ENCODE results near the gene RAB11A. TPM values are rescaled to one million over a fixed set of nuclear protein-coding genes. Genes with fewer than 3 reads are reported as not detected.
A peak's percentile ranks its signal among the peaks of the same experiment; 100 is the strongest.

Gene RAB11A
- total and polyA plus RNA-seq, 9 of the 15 experiments (the other 6 are each of a cell fraction or from before 2014, with no cell fraction given): 129 to 369 (median 245) TPM

GRCh38 chr15:65906396-65906795 is 37.1 kb downstream of the RAB11A start (continued):
- no peak for TF ChIP-seq MBD1 (CRISPR knock-in tag; IDR thresholded peaks at IDR 0.05)
- TF ChIP-seq MTF1 (CRISPR knock-in tag; IDR thresholded peaks at IDR 0.05; ENCODE audit: borderline replicate concordance): no peak
- no peak for TF ChIP-seq ILF3 (IDR thresholded peaks at IDR 0.05; ENCODE audit: borderline replicate concordance)
- TF ChIP-seq AFF1 (IDR thresholded peaks at IDR 0.05; ENCODE audit: low read depth in 1 of 2, partially characterized antibody in 2 of 2): no peak
- TF ChIP-seq ZNF165 (CRISPR knock-in tag; IDR thresholded peaks at IDR 0.05; ENCODE audit: borderline replicate concordance): no peak
- TF ChIP-seq, protein P1, sequence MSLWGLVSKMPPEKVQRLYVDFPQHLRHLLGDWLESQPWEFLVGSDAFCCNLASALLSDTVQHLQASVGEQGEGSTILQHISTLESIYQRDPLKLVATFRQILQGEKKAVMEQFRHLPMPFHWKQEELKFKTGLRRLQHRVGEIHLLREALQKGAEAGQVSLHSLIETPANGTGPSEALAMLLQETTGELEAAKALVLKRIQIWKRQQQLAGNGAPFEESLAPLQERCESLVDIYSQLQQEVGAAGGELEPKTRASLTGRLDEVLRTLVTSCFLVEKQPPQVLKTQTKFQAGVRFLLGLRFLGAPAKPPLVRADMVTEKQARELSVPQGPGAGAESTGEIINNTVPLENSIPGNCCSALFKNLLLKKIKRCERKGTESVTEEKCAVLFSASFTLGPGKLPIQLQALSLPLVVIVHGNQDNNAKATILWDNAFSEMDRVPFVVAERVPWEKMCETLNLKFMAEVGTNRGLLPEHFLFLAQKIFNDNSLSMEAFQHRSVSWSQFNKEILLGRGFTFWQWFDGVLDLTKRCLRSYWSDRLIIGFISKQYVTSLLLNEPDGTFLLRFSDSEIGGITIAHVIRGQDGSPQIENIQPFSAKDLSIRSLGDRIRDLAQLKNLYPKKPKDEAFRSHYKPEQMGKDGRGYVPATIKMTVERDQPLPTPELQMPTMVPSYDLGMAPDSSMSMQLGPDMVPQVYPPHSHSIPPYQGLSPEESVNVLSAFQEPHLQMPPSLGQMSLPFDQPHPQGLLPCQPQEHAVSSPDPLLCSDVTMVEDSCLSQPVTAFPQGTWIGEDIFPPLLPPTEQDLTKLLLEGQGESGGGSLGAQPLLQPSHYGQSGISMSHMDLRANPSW (CRISPR knock-in tag; IDR thresholded peaks at IDR 0.05): no peak
- no peak for TF ChIP-seq CAMTA2 (CRISPR knock-in tag; conservative IDR thresholded peaks at IDR 0.05)
- TF ChIP-seq NR2C1 (IDR thresholded peaks at IDR 0.05): no peak
- TF ChIP-seq NR2C1 (tag; IDR thresholded peaks at IDR 0.05): no peak
- no peak for TF ChIP-seq DNMT1 (IDR thresholded peaks at IDR 0.05)
- peak; percentile 44 for TF ChIP-seq CBFA2T2 (conservative IDR thresholded peaks at IDR 0.05)
- peak; percentile 42 for TF ChIP-seq TCF3 (CRISPR knock-in tag; IDR thresholded peaks at IDR 0.05)
- no peak for TF ChIP-seq ZBED1 (IDR thresholded peaks at IDR 0.05)
- TF ChIP-seq KDM1A (IDR thresholded peaks at IDR 0.05): peak; percentile 52 to 66
- no peak for TF ChIP-seq ZBTB11 (CRISPR knock-in tag; IDR thresholded peaks at IDR 0.05)
- TF ChIP-seq CREM (IDR thresholded peaks at IDR 0.05; ENCODE audit: low read depth): no peak
- peak; percentile 72 for TF ChIP-seq CBFA2T3 (IDR thresholded peaks at IDR 0.05)

Data from K562 (cell line).